ENCODE measurements around the gene MICU1.
"Not testable (repeated sequence)": the region's sequence is repeated elsewhere in the genome, so short reads cannot be mapped to it uniquely, and the experiment has no call there.

The MICU1 gene

DNA sequence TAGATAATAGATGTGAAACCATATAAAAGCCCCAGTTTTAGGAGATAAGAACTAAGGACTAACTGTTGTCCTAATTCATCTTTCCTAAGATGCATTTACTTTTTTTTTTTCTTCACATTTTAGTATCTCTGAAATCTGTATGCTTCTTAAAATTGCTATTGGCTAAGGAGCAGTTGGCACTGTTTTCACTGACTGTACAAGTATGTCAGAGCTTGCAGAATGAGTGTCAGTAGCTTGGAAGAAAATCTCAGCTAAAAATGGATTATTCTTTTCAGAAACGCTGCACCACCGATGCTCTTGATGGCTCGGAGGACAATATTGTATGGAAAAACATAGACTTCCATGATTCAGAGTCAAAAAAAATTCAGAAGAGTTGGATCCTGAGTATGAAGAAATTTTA is 180.0 kb downstream of the MICU1 start:
- DNase-seq (ENCODE audit: low read depth) = no peak

DNA sequence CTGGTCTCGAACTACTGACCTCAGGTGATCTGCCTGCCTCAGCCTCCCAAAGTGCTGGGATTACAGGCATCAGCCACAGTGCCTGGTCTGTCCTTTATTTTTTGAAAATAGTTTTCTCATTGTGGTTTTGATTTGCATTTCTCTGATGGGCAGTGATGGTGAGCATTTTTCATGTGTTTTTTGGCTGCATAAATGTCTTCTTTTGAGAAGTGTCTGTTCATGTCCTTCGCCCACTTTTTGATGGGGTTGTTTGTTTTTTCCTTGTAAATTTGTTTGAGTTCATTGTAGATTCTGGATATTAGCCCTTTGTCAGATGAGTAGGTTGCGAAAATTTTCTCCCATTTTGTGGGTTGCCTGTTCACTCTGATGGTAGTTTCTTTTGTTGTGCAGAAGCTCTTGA is 182.9 kb downstream of the MICU1 start:
- not testable (repeated sequence) for DNase-seq (ENCODE audit: low read depth)

DNA sequence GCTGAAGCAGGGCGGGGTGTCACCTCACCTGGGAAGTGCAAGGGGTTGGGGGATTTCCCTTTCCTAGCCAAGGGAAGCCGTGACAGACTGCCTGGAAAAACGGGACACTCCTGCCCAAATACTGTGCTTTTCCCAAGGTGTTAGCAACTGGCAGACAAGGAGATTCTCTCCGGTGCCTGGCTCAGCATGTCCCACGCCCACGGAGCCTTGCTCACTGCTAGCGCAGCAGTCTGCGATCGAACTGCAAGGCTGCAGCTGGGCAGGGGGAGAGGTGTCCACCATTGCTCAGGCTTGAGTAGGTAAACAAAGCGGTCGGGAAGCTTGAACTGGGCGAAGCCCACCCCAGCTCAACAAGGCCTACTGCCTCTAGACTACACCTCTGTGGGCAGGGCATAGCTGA is 190.3 kb downstream of the MICU1 start:
- no peak for DNase-seq (ENCODE audit: low read depth)

DNA sequence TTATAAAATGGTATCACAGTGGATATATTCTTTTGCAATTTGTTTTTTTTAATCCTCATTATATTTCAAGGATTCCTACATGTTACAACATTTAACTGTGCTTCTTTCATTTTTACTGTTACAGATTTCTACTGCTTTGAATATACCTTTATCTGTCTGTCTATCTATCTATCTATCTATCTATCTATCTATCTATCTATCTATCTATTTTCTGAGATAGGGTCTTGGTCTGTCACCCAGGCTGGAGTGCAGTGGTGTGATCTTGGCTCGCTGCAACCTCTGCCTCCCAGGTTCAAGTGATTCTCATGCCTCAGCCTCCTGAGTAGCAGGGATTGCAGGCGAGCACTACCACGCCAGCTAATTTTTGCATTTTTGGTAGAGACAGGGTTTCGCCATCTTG is 194.9 kb downstream of the MICU1 start:
- DNase-seq (ENCODE audit: low read depth) = not testable (repeated sequence)

DNA sequence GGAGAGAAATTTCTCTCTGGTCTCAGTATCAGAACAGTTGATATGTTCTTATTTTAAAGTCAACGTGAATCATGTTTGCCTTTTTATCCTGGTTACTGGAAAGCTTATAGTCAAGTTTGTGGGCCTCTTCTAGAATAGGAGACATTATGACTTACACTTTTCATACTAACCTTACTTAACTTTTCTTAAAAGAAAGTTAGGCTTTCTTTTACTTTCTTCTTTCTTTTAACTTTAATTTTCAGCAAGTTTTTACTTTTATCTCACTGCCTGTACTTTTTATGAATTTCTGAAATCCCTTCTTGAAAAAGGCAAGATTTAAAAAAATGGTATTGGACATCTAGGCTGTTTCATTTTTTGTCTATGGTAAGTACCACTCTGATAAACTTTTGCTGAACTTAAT is 195.9 kb downstream of the MICU1 start:
- no peak for DNase-seq (ENCODE audit: low read depth)

DNA sequence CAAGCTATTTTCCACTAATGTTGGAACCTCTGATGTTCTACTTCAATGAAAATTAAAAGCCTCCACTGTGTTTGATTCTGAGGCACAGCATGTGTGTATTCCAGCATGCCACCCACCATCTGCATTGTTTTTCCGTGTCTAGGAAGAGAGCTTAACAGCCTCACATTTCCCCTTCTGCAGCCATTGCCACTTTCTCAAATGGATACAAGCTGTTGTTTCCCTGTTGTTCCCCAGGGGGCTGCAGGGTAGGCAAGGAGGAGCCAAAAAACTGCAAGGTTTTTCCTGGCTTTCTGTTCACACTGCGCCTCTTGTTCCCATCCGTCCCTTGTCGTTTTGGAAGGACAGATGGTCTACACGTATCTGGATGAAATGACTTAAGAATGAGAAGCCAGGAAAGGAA is 198.9 kb downstream of the MICU1 start:
- no peak for DNase-seq (ENCODE audit: low read depth)

DNA sequence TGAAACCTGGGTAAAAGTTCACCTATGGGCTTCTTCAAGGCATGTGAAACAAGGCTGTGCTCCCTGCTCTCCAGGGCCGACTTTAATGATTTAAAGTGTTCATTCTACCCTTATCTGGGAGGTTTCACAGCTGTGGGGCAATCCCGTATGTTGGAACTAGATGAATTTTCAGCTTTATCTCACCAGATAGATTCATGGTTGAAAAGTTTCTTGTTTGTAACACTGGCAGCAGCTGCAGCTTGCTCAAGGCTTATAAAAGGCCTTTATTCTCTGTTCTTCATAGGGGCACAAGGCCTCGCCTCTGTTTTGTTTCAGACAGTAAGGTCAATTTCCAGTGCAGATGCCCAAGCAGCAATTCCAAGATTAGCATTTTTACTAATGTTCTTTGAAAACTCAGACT is 200.7 kb downstream of the MICU1 start:
- no peak for DNase-seq (ENCODE audit: low read depth)

DNA sequence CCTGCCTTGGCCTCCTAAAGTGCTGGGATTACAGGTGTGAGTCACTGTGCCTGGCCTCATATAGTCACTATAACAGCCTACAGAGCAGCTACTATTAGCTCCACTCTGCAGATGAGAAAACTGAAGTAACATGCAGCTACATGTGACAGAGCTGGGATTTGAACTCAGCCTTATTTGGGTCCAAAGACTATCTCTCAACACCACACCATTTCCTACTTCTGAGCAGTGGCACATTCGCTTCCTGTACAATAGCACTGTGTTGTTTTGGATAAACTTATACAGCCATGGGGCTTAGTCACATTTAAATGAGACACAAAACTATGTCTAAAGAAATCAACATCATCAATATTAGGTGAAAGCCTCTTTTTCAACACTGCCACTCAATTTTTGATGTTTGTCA is 201.3 kb downstream of the MICU1 start:
- DNase-seq (ENCODE audit: low read depth) = no peak

DNA sequence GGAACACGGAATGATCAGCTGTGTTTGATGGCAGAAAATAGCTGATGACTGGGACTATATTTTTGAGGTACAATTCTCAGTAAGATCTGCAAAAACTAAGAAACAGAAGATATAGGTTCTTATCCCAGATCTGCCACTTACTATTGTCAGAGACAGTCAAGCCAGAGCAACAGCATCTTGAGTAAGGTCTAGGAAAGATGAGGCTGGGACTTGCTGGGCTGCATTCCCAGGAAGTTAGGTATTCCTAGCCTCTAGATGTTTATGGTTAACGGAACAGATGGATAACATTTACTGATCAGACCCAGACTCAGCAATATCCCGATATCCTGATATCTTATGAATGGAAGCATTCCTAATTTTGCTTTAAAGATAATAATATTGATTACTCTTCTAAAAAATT is 202.5 kb downstream of the MICU1 start:
- DNase-seq (ENCODE audit: low read depth) = no peak

DNA sequence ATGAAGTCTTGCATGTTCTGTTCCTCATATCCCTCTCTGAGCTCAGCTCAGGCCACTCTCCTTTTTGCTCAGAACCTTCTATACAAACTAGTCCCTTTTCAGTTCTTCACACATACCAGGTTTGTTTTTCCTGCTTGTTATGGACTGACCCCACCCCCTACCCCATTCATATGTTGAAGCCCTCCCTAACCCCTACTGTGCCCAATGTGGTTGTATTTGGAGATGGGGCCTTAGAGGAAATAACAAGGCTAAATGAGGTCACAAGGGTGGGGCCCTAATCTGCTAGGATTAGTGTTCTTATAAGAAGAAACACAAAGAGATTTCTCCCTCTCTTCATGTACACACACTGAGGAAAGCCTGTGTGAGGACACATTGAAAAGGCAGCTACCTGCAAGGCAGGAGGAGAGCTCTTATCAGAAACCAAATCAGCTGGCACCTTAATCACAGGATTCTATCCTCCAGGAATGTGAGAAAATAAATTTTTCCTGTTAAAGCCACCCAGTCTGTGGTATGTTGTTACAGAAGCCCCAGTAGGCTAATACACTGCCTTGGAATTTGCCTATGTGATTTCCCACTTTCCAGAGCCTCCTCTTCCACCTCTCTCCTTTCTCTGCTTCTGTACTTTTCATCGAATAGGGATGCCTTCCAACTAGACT is 203.9 kb downstream of the MICU1 start:
- no peak for DNase-seq (ENCODE audit: low read depth)

DNA sequence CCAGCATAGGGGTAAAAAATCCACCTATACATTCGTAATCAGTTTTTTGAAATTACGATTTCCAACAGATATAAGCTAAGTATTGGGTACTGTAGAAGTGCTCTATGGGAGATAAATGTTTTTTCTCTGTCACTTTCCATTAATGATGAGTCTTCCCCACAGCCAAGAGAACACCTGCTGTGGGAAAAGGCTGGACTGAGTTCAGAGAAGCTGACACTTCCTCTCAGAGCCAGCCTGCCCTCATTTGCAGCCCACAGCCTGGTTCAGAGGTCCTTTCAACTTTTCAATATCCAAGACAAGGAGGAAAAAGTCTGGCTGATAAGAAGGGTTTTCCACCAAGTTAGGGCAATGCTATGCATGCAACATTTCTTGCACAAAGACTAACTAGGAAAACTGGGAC is 206.6 kb downstream of the MICU1 start:
- no peak for DNase-seq (ENCODE audit: low read depth)

DNA sequence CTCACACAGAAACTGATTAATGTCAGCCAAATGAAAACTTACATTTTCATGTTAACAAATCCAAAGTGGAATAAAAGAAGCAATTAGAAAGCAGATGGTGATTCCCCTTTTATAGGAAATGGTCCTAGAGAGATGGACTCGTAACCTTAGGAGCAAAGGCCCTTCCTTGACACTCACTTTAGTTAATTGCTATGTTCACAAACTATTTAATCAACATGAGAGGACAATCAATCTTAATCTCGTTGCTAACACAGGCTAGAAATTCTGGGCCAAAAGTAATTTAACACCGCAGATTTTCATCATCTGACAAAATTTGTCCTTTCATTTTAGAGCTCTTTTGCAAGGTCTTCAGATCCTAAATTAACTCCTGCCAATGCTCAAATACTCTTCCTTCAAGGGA is 207.2 kb downstream of the MICU1 start:
- DNase-seq (ENCODE audit: low read depth) = no peak

DNA sequence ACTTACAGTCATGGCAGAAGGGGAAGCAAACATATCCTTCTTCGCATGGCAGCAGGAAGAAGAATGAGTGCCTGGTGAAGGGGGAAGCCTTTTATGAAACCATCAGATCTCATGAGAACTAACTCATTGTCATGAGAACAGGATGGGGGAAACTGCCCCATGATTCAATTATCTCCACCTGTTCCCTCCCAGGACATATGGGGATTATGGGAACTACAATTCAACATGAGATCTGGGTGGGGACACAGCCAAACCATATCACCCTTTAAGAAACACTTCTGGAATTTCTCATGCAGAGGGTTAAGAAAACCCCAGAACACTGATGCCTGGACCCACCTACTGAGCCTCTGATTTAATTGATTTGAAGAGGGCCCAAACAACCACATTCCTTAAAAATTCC is 207.9 kb downstream of the MICU1 start:
- no peak for DNase-seq (ENCODE audit: low read depth)

DNA sequence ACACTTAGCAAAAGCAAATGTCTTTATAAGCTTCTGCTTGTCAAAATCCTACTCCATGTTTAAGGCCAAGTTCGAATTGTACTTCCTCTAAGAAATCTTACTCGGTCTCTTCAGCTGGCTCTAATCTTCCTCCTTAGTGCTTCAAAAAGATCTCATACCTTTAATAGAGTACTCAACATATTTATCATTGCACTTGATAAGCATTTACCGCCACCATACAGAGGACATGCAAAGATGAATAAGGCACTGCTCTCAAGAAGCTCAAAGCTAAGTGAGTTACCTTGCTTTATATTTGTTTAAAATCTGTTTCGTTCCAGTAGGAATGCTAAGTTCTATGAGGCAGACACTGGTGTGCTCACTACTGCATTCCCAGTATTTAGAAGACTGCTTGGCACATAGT is 209.2 kb downstream of the MICU1 start:
- no peak for DNase-seq (ENCODE audit: low read depth)

DNA sequence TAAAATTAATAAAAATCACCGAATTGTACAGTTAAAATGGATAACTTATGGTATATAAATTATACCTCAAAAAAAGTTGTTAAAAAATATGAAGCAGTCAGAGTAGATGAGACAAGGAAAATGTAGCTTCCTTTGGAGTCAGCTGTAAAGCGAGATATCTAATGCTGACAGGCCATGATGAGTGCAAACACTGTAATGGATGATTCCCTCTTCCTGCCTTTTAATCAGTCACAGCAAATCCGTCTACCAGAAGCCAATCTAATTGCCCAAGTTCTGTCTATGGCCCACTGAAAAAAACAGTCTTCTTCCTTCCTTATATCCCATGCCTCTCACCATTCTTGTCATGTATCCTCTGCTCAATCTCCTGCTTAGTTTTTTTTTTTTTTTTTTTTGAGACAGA is 211.2 kb downstream of the MICU1 start:
- DNase-seq (ENCODE audit: low read depth) = no peak

DNA sequence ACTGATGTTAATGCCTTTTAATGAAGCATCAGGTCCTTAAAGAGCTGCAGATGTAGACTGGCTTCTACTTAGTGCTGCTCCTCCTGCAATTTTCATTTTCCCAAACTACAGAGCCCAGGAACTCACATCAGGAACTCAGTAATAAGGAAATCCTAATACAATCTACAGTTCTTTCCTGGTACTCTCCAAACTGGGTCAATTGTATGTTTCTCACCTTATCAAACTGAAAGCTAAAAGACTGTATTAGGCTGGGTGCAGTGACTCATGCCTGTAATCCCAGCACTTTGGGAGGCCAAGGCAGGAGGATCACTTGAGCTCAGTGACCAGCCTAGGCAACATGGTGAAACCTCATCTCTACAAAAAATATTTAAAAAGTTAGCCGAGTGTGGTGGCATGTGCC is 216.7 kb downstream of the MICU1 start:
- no peak for DNase-seq (ENCODE audit: low read depth)

DNA sequence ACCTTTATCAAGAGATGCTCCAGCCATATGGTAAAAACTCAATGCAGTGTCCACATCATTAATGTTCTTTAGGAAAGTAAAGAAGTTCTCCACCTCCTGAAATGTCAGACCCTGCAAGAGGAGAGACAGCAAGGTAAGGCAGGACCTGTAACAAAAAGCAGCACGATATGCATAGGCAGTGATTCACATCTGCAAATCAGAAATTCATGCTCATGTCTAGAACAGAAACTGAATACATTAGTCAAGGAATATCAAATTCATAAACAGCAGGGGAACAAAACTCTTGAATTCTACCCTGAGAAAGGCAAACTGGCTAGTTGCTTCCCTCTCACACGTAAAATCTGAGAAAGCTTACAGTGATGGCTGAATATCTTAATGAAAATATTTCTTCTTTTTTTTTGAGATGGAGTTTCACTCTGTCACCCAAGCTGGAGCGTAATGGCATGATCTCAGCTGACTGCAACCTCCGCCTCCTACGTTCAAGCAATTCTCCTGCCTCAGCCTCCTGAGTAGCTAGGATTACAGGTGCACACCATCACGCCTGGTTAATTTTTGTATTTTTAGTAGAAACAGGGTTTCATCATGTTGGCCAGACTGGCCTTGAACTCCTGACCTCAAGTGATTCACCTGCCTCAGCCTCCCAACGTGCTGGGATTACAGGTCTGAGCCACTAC is 217.8 kb downstream of the MICU1 start:
- no peak for DNase-seq (ENCODE audit: low read depth)

DNA sequence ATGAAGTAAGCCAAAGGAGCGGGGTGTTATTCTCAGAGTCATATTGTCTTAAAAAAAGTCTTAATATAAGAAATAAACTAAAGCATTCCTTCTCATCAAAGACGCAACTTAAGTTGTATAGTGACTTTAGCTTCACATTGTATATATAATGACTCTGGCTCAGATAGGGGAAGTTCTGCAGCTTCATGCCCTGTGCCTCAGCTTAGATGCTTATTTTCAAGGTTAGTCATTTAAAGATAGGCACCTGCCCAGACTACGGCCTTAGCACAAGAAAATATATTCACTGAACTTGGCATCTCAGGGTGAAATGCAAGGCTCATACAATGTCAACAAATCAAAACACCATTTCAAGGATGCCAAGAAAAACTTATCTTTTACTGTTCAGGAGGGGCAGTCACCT is 218.4 kb downstream of the MICU1 start:
- DNase-seq (ENCODE audit: low read depth) = no peak

DNA sequence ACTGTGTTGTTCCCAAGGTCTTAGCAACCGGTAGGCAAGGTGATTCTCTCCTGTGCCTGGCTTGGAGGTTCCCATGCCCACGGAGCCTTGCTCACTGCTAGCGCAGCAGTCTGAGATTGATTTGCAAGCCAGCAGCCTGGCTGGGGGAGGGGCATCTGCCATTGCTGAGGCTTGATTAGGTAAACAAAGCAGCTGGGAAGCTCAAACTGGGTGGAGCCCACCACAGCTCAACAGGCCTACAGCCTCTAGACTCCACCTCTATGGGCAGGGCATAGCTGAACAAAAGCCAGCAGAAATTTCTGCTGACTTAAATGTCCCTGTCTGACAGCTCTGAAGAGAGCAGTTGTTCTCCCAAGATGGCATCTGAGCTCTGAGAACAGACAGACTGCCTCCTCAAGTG is 230.3 kb downstream of the MICU1 start:
- DNase-seq (ENCODE audit: low read depth) = not testable (repeated sequence)

DNA sequence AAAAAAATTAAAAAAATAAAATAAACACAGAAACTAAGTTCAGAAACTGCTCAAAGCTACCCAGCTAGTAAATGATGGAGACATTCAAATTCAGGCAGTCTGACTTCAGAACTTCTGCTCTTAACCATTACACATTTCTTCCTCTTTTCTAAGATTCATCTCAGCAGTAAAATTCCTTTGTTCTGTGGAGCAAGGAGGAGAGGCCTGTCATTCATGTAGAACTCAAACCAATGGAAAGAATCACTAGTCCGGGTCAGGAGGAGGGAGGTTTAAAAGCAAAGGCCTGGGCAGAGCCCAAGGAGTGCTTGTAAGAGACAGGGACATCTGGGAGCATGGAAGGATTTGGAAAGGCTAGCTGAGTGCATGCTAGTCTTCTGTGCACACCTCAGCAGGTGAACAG is 233.3 kb downstream of the MICU1 start:
- DNase-seq (ENCODE audit: low read depth) = no peak

DNA sequence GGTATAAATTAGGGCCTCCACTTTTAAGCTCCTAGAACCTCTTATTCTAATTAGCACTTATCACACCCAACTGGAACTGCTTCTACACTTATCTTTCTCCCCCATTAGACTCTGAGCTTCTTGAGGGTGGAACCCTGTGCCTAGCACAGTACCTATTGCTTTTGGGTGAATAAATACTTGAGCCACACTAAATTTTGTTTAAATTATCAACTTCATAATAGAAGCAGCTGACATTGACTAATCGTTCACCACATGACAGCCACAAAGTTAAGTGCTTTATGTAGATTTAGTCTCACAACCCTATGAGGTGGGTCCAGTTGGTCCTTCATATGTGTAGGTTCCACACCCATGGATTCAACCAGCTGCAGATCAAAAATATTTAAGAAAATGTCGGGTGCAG is 235.1 kb downstream of the MICU1 start:
- no peak for DNase-seq (ENCODE audit: low read depth)

DNA sequence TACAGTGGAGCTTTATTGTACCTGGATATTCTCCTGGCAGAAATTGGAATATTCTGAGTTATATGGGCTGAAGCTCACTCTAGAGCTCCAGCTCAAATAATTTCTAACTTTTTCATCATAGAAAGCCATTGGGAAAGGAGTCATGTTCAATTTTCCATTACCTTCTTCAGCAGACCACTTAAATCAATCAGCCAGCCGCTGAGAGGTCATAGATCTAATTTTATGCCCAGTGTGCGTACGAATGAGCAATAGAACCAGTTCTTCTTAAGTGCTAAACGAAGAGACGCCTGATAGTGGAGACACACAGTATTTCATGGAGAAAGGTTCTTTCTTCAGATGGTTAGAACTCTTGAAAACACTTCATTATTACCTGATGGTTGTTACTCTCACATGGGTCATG is 236.2 kb downstream of the MICU1 start:
- DNase-seq (ENCODE audit: low read depth) = no peak

DNA sequence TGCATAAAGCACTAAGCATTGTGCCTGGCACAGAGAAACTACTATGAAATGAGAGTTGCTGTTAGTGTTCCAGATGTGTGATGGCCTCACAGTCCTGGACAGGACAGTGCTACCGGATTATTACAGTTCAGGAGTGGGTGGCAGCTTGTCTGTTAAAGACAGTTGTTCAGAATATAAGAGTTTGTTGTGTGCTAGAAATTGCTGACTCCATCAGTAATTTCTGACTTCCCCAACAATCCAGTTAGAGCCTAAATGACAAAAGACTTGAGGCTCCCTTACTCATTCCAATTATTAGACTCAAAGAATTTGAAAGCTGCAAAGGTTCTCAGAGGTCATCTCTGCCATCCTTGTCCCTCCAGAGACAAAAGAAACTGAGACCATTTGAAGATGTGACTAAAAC is 236.9 kb downstream of the MICU1 start:
- DNase-seq (ENCODE audit: low read depth) = no peak

DNA sequence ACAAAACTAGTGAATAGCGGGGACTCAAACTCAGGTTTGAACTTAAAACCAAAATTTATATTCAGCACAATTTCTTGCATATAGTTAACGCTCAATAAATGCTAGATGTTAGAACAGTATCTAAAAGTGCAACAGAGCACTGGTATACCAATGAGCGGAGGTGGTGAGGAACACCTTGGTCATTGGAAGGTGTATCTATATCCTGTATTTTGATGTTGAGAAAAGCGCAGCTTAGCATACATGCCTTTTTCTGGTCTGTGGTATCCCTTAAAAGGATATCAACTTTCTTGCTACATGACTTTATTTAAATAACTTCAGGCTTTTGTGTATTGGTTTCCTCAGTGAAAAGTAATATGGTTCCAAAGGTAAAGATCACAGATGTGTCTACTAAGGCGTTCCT is 237.8 kb downstream of the MICU1 start:
- DNase-seq (ENCODE audit: low read depth) = no peak
